ENCODE measurements around the gene TOM1L1. TPM values are rescaled to one million over a fixed set of nuclear protein-coding genes. Genes with fewer than 3 reads are reported as not detected.

Gene TOM1L1
- total RNA-seq, 6 donors from 2014 or later = 25.1 to 64.1 (median 35.1) TPM

GRCh38 chr17:54937426-54937825 is 36.8 kb downstream of the TOM1L1 start:
- H3K4me3 ChIP-seq = no peak overlapping the region
- no peaks in the 10 kb centered on the region for H3K27me3 ChIP-seq
- no peaks in the 10 kb centered on the region for H3K9me3 ChIP-seq
- no peak for DNase-seq
- TF ChIP-seq POLR2AphosphoS5 (IDR thresholded peaks at IDR 0.05) (no peak), CTCF (IDR thresholded peaks at IDR 0.05) (no peak), POLR2A (IDR thresholded peaks at IDR 0.05) (no peak)
- ATAC-seq (ENCODE audit: low FRiP score in 2 of 2) = no peak
- H3K36me3 ChIP-seq = peaks cover 0 to 31% (median 3%) of the 10 kb centered on the region in 4 donors
- 92 to 100% methylated on average over 1 of the region's 1 CpG for WGBS, 2 donors
- no peaks in the 10 kb centered on the region for H3K4me1 ChIP-seq
- H3K27ac ChIP-seq = no peak overlapping the region

DNA sequence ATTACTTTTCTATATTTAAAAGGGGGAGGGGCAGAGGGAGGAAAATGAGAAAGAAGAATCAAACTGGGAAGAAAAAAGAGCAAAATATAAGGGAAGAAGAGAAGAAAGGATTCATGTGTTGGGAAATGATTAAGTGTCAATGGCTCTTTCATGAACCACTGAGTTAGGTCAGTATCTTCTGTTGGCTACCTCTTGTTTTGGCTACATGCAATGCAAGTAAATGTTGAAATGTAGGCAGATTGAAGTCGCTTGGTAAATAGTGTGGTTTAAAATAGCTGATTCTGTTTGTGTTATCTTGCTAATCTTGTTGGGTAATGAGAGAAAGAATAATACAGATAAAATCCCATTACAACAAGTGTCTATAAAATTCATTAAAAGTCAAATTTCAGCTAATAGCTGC is 40.6 kb downstream of the TOM1L1 start:
- Histone ChIP-seq H3K27ac (no peak overlapping the region), H3K36me3 (peaks cover 0 to 20% (median 0%) of the 10 kb centered on the region in 4 donors), H3K9me3 (no peaks in the 10 kb centered on the region), H3K4me3 (no peak overlapping the region), H3K4me1 (no peaks in the 10 kb centered on the region), H3K27me3 (no peaks in the 10 kb centered on the region)
- DNase-seq (no peak), ATAC-seq (ENCODE audit: low FRiP score in 2 of 2) (no peak)
- 90 to 100% methylated on average over 1 of the region's 1 CpG for WGBS, 2 donors
- TF ChIP-seq EP300 (IDR thresholded peaks at IDR 0.05) (no peak), CTCF (IDR thresholded peaks at IDR 0.05) (no peak), POLR2A (IDR thresholded peaks at IDR 0.05) (no peak), POLR2AphosphoS5 (IDR thresholded peaks at IDR 0.05) (no peak)

DNA sequence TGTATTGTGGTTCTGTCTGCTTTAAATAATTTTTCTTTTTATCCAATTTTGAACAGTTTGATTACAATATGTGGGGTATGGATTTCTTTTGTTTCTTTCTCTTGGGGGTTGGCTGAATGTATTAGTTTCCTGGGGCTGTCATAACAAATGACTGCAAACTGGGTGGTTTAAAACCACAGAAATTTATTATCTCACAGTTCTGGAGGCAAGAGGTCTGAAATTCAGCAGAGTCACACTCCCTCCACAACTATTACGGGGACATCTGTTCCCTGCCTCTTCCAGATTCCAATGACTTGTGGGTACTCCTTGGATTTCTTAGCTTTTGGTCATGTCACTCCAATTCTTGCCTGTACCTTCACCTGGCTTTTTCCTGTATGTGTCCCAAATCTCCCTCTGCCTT is 44.1 kb downstream of the TOM1L1 start:
- TF ChIP-seq EP300 (IDR thresholded peaks at IDR 0.05) = no peak
- no peak for TF ChIP-seq POLR2A (IDR thresholded peaks at IDR 0.05)
- TF ChIP-seq CTCF (IDR thresholded peaks at IDR 0.05) = no peak
- TF ChIP-seq POLR2AphosphoS5 (IDR thresholded peaks at IDR 0.05) = no peak
- Histone ChIP-seq H3K4me3 (no peak overlapping the region), H3K27ac (no peak overlapping the region), H3K36me3 (peaks cover 0 to 1% (median 0%) of the 10 kb centered on the region in 4 donors), H3K9me3 (no peaks in the 10 kb centered on the region), H3K27me3 (no peaks in the 10 kb centered on the region), H3K4me1 (no peaks in the 10 kb centered on the region)
- ATAC-seq (ENCODE audit: low FRiP score in 2 of 2) (no peak), DNase-seq (no peak)
- WGBS, 2 donors = 55 to 68% methylated on average over 1 of the region's 1 CpG

DNA sequence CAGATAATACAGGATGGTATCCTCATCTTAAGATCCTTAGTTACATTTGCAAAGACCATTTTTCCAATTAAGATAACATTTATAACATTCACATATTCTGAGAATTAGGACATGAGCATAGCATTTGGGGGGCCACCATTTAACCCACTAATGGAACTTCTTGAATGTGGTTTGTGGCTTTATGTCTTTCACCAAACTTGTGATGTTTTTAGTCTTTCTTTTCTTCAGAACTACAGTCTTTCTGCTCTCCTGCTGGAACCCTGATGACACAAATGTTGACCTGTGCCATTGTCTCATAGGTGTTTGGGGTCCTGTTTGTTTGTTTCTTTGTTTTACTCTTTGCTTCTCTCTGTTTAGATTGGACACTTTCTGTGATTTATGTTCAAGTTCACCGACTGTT is 44.6 kb downstream of the TOM1L1 start:
- Histone ChIP-seq H3K27me3 (no peaks in the 10 kb centered on the region), H3K4me3 (no peak overlapping the region), H3K27ac (no peak overlapping the region), H3K36me3 (peaks cover 0 to 4% (median 0%) of the 10 kb centered on the region in 4 donors), H3K9me3 (no peaks in the 10 kb centered on the region), H3K4me1 (no peaks in the 10 kb centered on the region)
- TF ChIP-seq CTCF (IDR thresholded peaks at IDR 0.05) = no peak
- TF ChIP-seq EP300 (IDR thresholded peaks at IDR 0.05) = no peak
- no peak for TF ChIP-seq POLR2AphosphoS5 (IDR thresholded peaks at IDR 0.05)
- TF ChIP-seq POLR2A (IDR thresholded peaks at IDR 0.05) = no peak
- DNase-seq (no peak), ATAC-seq (ENCODE audit: low FRiP score in 2 of 2) (no peak)
- whole genome bisulfite sequencing, 2 donors = 29 to 33% methylated on average over 1 of the region's 1 CpG

GRCh38 chr17:54945671-54946070 is 45.0 kb downstream of the TOM1L1 start:
- ATAC-seq (ENCODE audit: low FRiP score in 2 of 2) = no peak
- Histone ChIP-seq H3K27ac (no peak overlapping the region), H3K36me3 (peaks cover 0 to 8% (median 0%) of the 10 kb centered on the region in 4 donors), H3K27me3 (no peaks in the 10 kb centered on the region), H3K9me3 (no peaks in the 10 kb centered on the region), H3K4me3 (no peak overlapping the region), H3K4me1 (no peaks in the 10 kb centered on the region)
- no peak for TF ChIP-seq EP300 (IDR thresholded peaks at IDR 0.05)
- TF ChIP-seq CTCF (IDR thresholded peaks at IDR 0.05) = no peak
- no peak for TF ChIP-seq POLR2A (IDR thresholded peaks at IDR 0.05)
- TF ChIP-seq POLR2AphosphoS5 (IDR thresholded peaks at IDR 0.05) = no peak
- no peak for DNase-seq
- WGBS, 2 donors = 68 to 83% methylated on average over 1 of the region's 1 CpG
